ENCODE data around the gene ATP6V1B1.

DNA sequence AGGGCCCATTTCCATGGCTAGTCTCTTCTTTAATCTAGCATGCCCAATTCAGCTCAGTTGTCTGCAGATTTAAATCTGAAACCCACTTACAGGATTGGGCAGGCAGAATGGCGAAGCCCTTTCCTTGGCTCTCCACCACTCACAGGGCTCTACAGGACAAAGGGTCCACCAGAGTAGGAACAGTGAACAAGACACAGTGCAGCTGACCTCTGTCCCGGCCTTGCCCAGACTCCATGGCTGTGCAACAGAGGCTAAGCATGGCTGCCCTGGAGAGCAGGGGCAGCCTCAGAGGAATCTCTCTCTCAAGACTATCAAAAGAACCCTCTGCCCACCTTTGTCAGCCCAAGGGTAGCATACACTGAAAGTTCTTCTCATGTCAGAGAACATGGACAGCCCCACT, 9.7 kb upstream of the ATP6V1B1 start:
- TF ChIP-seq, protein P1, sequence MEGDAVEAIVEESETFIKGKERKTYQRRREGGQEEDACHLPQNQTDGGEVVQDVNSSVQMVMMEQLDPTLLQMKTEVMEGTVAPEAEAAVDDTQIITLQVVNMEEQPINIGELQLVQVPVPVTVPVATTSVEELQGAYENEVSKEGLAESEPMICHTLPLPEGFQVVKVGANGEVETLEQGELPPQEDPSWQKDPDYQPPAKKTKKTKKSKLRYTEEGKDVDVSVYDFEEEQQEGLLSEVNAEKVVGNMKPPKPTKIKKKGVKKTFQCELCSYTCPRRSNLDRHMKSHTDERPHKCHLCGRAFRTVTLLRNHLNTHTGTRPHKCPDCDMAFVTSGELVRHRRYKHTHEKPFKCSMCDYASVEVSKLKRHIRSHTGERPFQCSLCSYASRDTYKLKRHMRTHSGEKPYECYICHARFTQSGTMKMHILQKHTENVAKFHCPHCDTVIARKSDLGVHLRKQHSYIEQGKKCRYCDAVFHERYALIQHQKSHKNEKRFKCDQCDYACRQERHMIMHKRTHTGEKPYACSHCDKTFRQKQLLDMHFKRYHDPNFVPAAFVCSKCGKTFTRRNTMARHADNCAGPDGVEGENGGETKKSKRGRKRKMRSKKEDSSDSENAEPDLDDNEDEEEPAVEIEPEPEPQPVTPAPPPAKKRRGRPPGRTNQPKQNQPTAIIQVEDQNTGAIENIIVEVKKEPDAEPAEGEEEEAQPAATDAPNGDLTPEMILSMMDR (conservative IDR thresholded peaks at IDR 0.05; ENCODE audit: low read depth, low read length), result no peak
- no peak for TF ChIP-seq EZH2 (IDR thresholded peaks at IDR 0.05; ENCODE audit: borderline replicate concordance, low read depth, low read length, poor library complexity, severe bottlenecking)

All from A673 (cell line).